MG63 (cell line): Measurements from ENCODE around the gene NCAN. TPM values are rescaled to one million over a fixed set of nuclear protein-coding genes. Genes with fewer than 3 reads are reported as not detected.
"Not testable (repeated sequence)": the region's sequence is repeated elsewhere in the genome, so short reads cannot be mapped to it uniquely, and the experiment has no call there.

Experiments used
- DNase-seq: peaks from one replicate; pipeline ENCODE4 v3.0.0-alpha.2; 2020
- H3K27me3 ChIP-seq: fragments of 250-450 bp; sonication (Bioruptor Pico); 2 replicates; pipeline ENCODE4 v1.5.1; 2020; ENCODE audit warnings: mild to moderate bottlenecking, moderate library complexity
- H3K36me3 ChIP-seq: fragments of 250-450 bp; sonication (Bioruptor Pico); 2 replicates; pipeline ENCODE4 v1.5.1; 2020; ENCODE audit warnings: mild to moderate bottlenecking, moderate library complexity
- H3K4me3 ChIP-seq: fragments of 250-450 bp; sonication (Bioruptor Pico); 2 replicates; pipeline ENCODE4 v1.5.1; 2020; ENCODE audit warnings: mild to moderate bottlenecking, moderate library complexity
- H3K9me3 ChIP-seq: fragments of 250-450 bp; sonication (Bioruptor Pico); 2 replicates; pipeline ENCODE4 v1.5.1; 2020; ENCODE audit warnings: mild to moderate bottlenecking, moderate library complexity
- total RNA-seq: library from RNA; depleted of rRNA; stranded (reverse); fragments of >200 nt; shearing (Covaris generic); gene quantifications from 2 replicates; pipeline ENCODE4 v1.2.3, GENCODE V29; 2014; ENCODE audit warnings: low replicate concordance; rRNA removed

Gene NCAN
- total RNA-seq, result 0.07 and 0.79 TPM in 2 replicates

- DNase-seq, result no peak
These were observed at the start of gene NCAN for GRCh38 chr19:19211499-19212420. NCAN (plus strand) TSS chr19:19211958; CDS start chr19:19216954, 4,996 bp downstream.

GRCh38 chr19:19162495-19162894 lies 49.3 kb upstream of the NCAN start:
- Histone ChIP-seq H3K9me3 (no peaks in the 10 kb centered on the region), H3K4me3 (no peak overlapping the region), H3K36me3 (no peaks in the 10 kb centered on the region), H3K27me3 (no peaks in the 10 kb centered on the region)
- DNase-seq, result no peak

More at GRCh38 chr19:19211499-19212420, at the start of gene NCAN:
- no peaks in the 10 kb centered on the region for H3K36me3 ChIP-seq
- H3K27me3 ChIP-seq, result peaks cover 83% of the 10 kb centered on the region
- H3K4me3 ChIP-seq, result no peak within 1 kb of the TSS
- H3K9me3 ChIP-seq, result no peaks in the 10 kb centered on the region

- Histone ChIP-seq H3K27me3 (no peaks in the 10 kb centered on the region), H3K36me3 (no peaks in the 10 kb centered on the region), H3K4me3 (no peak overlapping the region), H3K9me3 (no peaks in the 10 kb centered on the region)
- DNase-seq, result no peak
These were observed 46.4 kb upstream of the NCAN start for GRCh38 chr19:19165396-19165795.

- no peaks in the 10 kb centered on the region for H3K36me3 ChIP-seq
- no peak for DNase-seq
These were observed 44.1 kb upstream of the NCAN start for GRCh38 chr19:19167612-19168011.

GRCh38 chr19:19169236-19170052 lies 42.3 kb upstream of the NCAN start:
- no peak overlapping the region for H3K4me3 ChIP-seq
- no peaks in the 10 kb centered on the region for H3K27me3 ChIP-seq
- DNase-seq, result no peak
- no peaks in the 10 kb centered on the region for H3K36me3 ChIP-seq
- H3K9me3 ChIP-seq, result no peaks in the 10 kb centered on the region

More at GRCh38 chr19:19167612-19168011, 44.1 kb upstream of the NCAN start:
- Histone ChIP-seq H3K4me3 (no peak overlapping the region), H3K27me3 (no peaks in the 10 kb centered on the region), H3K9me3 (no peaks in the 10 kb centered on the region)

GRCh38 chr19:19170053-19170872 lies 41.5 kb upstream of the NCAN start, which contains the start of gene MEF2B:
MEF2B (minus strand) TSS chr19:19170263; CDS start chr19:19150735, 19,528 bp downstream.
- DNase-seq, result no peak
- no peak within 1 kb of the TSS for H3K4me3 ChIP-seq

GRCh38 chr19:19170873-19171672 lies 40.7 kb upstream of the NCAN start:
- Histone ChIP-seq H3K9me3 (no peaks in the 10 kb centered on the region), H3K36me3 (no peaks in the 10 kb centered on the region; the same call in 1 of the 2 replicates), H3K27me3 (no peaks in the 10 kb centered on the region), H3K4me3 (no peak overlapping the region)
- no peak for DNase-seq

More at GRCh38 chr19:19170053-19170872, 41.5 kb upstream of the NCAN start, which contains the start of gene MEF2B:
- Histone ChIP-seq H3K36me3 (no peaks in the 10 kb centered on the region), H3K27me3 (no peaks in the 10 kb centered on the region), H3K9me3 (no peaks in the 10 kb centered on the region)

- no peaks in the 10 kb centered on the region for H3K27me3 ChIP-seq
- H3K36me3 ChIP-seq, result no peaks in the 10 kb centered on the region; the same call in 1 of the 2 replicates
- DNase-seq, result no peak
- no peaks in the 10 kb centered on the region for H3K9me3 ChIP-seq
- no peak overlapping the region for H3K4me3 ChIP-seq
These were observed 39.8 kb upstream of the NCAN start for GRCh38 chr19:19171821-19172532.

GRCh38 chr19:19173243-19173642 lies 38.5 kb upstream of the NCAN start:
- H3K27me3 ChIP-seq, H3K36me3 ChIP-seq, H3K9me3 ChIP-seq, H3K4me3 ChIP-seq, DNase-seq: not testable (repeated sequence)

- H3K36me3 ChIP-seq, result peaks cover 27% of the 10 kb centered on the region
- H3K9me3 ChIP-seq, result no peaks in the 10 kb centered on the region
- no peak overlapping the region for H3K4me3 ChIP-seq
- H3K27me3 ChIP-seq, result no peaks in the 10 kb centered on the region
- DNase-seq, result peak; percentile 20
These were observed 34.8 kb upstream of the NCAN start for GRCh38 chr19:19176950-19177349.

GRCh38 chr19:19179548-19180441 lies 32.0 kb upstream of the NCAN start:
- H3K27me3 ChIP-seq, result no peaks in the 10 kb centered on the region
- H3K4me3 ChIP-seq, result no peak overlapping the region
- H3K36me3 ChIP-seq, result peaks cover 46% of the 10 kb centered on the region
- no peak for DNase-seq
- H3K9me3 ChIP-seq, result no peaks in the 10 kb centered on the region

GRCh38 chr19:19181488-19181998 lies 30.2 kb upstream of the NCAN start:
- H3K36me3 ChIP-seq, result peaks cover 64% of the 10 kb centered on the region
- no peaks in the 10 kb centered on the region for H3K27me3 ChIP-seq
- DNase-seq, result no peak
- no peaks in the 10 kb centered on the region for H3K9me3 ChIP-seq
- no peak overlapping the region for H3K4me3 ChIP-seq

GRCh38 chr19:19185853-19186740 lies 25.7 kb upstream of the NCAN start:
- Histone ChIP-seq H3K9me3 (no peaks in the 10 kb centered on the region), H3K27me3 (no peaks in the 10 kb centered on the region), H3K4me3 (no peak overlapping the region), H3K36me3 (peaks cover 63% of the 10 kb centered on the region)
- peak; percentile 46 for DNase-seq
